BJ (cell line): Measurements from ENCODE around the gene R3HDM2. TPM values are rescaled to one million over a fixed set of nuclear protein-coding genes. Genes with fewer than 3 reads are reported as not detected.
"Not testable (repeated sequence)": the region's sequence is repeated elsewhere in the genome, so short reads cannot be mapped to it uniquely, and the experiment has no call there.

Experiments
- CTCF ChIA-PET: fragments of 350-600 bp; formaldehyde crosslinking; extraction: SDS; loops from one replicate; lab custom pipeline; 2021; ENCODE audit warnings: antibody characterized with exemption, inconsistent platforms; lab: Yijun Ruan, JAX
- POLR2A ChIA-PET: fragments of 300-600 bp; sonication (Branson Sonifier 250); formaldehyde crosslinking; extraction: SDS; loops from one replicate; lab custom pipeline; 2021; ENCODE audit warnings: antibody characterized with exemption; lab: Charles Lee
- DNase-seq: peaks from one replicate; pipeline ENCODE4 v3.0.0-alpha.2; 2011; ENCODE audit warnings: low read depth
- H3K27me3 ChIP-seq: 2 replicates; pipeline ENCODE4 v1.6.0; 2011; ENCODE audit warnings: low read length; ENCODE audit not compliant: control insufficient read depth, insufficient read depth
- H3K36me3 ChIP-seq: 2 replicates; pipeline ENCODE4 v1.5.1; 2011; ENCODE audit warnings: low read length; ENCODE audit not compliant: control insufficient read depth, insufficient read depth
- H3K4me3 ChIP-seq: 2 replicates; pipeline ENCODE4 v1.5.1; 2011; ENCODE audit warnings: low read depth, mild to moderate bottlenecking, control low read depth, low read length
- polyA plus RNA-seq: library from polyadenylated mRNA; depleted of rRNA; stranded (reverse); fragments of >200 nt; gene quantifications from 2 replicates; pipeline ENCODE4 v1.2.3, GENCODE V29; 2011
- TF ChIP-seq, protein P1 (sequence below): IDR thresholded peaks from 2 replicates; pipeline ENCODE4 v1.5.1; 2011; ENCODE audit warnings: low read depth, mild to moderate bottlenecking, control low read depth, inconsistent platforms, low read length, moderate library complexity; ENCODE audit not compliant: insufficient read depth

The R3HDM2 gene
- polyA plus RNA-seq, 1 experiment: 27.4 TPM

DNA sequence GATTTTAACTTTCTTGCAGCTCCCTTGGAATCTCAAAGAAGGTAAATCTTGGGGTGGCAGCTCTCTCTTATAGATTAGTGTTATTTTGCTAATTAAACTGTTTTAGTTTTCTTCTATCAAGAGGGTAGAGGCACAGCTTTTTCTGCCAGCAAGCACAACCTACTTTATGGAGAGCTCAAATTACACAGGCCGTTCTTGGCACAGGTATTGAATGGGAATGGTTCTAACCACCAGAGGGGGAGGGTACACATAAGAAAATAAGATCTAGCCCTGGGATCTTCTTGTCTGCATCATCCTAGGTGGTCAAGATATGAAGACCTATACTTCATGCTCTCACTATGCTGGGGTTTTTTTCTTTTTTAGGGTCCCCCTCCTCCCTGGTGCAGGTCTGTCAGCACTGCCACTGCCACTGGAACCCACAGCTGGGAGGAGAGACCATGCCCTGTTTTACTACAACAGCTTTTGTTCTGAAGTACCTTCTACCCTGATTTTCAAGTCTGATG, 131.3 kb downstream of the R3HDM2 start:
- no peak overlapping the region for H3K4me3 ChIP-seq
- no peak for DNase-seq
- H3K27me3 ChIP-seq: no peaks in the 10 kb centered on the region
- H3K36me3 ChIP-seq: peaks cover 2% of the 10 kb centered on the region
- POLR2A ChIA-PET: no interaction called here
- CTCF ChIA-PET: interaction anchor here (1.2 to 18.2 kb wide), 5 partner anchors 8 to 156 kb away, joined by 3 to 411 read pairs (median 4); partner anchors contain the start of genes GLI1 and INHBE
- TF ChIP-seq, protein P1, sequence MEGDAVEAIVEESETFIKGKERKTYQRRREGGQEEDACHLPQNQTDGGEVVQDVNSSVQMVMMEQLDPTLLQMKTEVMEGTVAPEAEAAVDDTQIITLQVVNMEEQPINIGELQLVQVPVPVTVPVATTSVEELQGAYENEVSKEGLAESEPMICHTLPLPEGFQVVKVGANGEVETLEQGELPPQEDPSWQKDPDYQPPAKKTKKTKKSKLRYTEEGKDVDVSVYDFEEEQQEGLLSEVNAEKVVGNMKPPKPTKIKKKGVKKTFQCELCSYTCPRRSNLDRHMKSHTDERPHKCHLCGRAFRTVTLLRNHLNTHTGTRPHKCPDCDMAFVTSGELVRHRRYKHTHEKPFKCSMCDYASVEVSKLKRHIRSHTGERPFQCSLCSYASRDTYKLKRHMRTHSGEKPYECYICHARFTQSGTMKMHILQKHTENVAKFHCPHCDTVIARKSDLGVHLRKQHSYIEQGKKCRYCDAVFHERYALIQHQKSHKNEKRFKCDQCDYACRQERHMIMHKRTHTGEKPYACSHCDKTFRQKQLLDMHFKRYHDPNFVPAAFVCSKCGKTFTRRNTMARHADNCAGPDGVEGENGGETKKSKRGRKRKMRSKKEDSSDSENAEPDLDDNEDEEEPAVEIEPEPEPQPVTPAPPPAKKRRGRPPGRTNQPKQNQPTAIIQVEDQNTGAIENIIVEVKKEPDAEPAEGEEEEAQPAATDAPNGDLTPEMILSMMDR: no peak

DNA sequence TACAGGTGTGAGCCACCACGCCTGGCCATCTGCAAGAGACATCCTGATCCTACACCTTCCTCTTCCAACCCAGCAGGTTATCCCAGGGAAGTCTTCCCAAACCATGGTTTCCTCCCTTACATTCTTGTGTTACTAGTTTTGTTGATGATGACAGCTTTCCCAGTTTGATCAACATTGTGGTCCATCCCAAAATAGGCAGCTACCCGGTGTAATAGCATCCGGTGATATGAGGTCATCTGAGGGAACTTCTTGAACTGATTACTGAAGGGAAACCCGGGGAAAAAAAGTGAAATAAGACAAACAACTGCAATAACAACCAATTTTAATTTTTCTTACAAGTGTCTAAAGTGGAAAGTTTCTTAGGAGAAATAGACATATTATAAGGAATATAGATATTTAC, 134.6 kb downstream of the R3HDM2 start:
- H3K4me3 ChIP-seq: no peak overlapping the region
- H3K36me3 ChIP-seq: peaks cover 5% of the 10 kb centered on the region
- DNase-seq: no peak
- no peaks in the 10 kb centered on the region for H3K27me3 ChIP-seq
- POLR2A ChIA-PET: no interaction called here
- TF ChIP-seq, protein P1: no peak
- CTCF ChIA-PET: interaction anchor here (0.6 to 0.7 kb wide), 2 partner anchors 35 to 40 kb away, joined by 3 to 4 read pairs; no protein-coding TSS in a partner anchor

DNA sequence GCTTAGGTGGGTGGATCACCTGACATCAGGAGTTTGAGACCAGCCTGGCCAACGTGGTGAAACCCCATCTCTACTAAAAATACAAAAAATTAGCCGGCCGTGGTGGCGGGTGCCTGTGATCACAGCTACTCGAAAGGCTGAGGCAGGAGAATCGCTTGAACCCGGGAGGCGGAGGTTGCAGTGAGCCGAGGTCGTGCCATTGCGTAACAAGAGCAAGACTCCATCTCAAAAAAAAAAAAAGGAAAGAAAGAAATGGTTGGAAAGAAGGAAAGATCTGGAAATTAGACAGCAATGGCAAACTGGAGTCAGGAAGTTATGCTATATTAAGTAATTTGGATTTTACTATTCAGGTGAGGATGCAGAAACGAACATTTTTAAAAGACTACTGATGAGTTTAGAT, 148.8 kb downstream of the R3HDM2 start:
- POLR2A ChIA-PET, H3K27me3 ChIP-seq, DNase-seq, H3K36me3 ChIP-seq, H3K4me3 ChIP-seq: not testable (repeated sequence)
- CTCF ChIA-PET: interaction anchor here (0.6 to 1.1 kb wide), 2 partner anchors 11 to 171 kb away, joined by 3 to 4 read pairs; no protein-coding TSS in a partner anchor

DNA sequence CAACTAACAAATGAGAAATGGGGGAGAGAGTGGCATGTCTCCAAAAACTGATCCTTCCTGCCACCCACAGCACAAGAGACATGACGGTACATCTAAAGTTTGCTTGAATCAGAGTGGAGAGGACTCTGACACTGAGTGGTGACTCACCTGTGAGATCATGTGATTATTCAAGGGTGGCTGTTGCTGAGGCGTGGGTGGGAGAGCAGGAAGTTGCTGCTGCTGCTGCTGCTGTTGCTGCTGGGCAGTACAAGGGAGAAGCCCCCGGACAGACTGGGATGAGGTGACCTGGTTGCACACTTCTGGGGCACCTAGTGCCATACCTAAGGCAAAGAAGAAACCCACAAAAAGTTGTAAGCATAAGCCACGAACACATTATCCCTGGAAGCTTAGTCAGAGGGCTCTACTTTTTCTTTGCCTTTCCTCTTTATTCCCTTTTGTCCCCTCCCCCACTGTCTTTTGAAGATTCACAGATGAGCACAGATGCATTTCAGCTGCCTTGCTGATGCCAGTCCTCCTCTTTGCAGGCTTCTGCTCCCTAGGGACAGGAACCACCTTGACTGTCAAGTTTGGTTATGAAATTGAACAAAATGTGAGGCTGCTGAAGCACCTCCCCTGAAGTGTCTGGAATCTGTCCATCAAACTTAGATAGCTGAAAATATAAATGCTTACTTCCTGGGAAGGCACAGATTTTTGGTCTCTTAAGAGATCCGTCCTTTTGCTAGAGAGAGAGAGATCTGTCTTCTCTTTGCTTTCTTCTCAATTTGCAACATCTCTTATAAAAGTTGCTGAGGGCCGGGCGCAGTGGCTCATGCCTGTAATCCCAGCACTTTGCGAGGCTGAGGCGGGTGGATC, 150.4 kb downstream of the R3HDM2 start:
- no peak overlapping the region for H3K4me3 ChIP-seq
- no peaks in the 10 kb centered on the region for H3K27me3 ChIP-seq
- TF ChIP-seq, protein P1: no peak
- ChIA-PET POLR2A (interaction anchor here (0.5 kb wide), 1 partner anchor 16 kb away, joined by 3 read pairs; no protein-coding TSS in a partner anchor), CTCF (interaction anchor here (0.8 to 1.3 kb wide), 3 partner anchors 8 to 172 kb away, joined by 3 to 5 read pairs (median 3); no protein-coding TSS in a partner anchor)
- H3K36me3 ChIP-seq: peaks cover 7% of the 10 kb centered on the region
- DNase-seq: peak; percentile 73

DNA sequence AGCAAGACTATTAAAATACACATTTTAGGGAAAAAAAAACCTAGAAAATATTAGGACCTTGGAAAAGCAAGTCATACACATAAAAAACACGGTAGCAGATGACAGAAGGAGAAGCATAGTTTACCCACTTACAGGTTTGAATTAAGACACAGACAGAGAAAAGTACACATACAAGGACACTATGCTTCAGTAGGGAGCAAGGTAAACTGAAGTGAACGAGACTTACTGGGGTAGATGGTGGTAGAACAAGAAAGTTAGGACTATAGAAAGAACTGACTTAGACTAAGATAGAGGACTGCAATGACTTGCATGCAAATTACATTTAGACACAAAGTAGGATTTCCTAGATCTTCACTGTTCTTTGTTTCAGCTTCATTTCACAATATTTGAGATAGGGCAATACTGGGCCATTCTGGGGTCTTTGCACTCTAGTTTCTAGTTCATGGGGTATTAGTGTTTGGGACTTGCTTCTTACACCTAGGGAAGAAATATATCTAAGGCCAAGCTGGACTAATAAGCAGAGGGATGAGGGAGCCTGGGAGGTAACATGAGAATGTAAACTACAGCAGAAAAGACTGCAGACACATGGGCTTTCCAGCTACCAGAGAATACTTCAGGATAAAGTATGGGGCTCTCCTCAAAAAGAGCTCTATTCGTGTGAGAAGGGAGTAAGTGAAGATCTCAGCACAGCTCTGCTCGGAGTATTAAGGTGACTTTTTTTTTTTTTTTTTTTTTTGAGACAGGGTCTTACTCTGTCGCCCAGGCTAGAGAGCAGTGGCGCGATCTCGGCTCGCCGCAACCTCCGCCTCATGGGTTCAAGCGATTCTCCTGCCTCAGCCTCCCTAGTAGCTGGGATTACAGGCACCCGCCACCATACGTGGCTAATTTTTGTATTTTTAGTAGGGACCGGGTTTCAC, 152.1 kb downstream of the R3HDM2 start:
- POLR2A ChIA-PET: no interaction called here
- no peak overlapping the region for H3K4me3 ChIP-seq
- CTCF ChIA-PET: interaction anchor here (0.7 to 3.6 kb wide), 6 partner anchors 9 to 179 kb away, joined by 3 to 23 read pairs (median 4); no protein-coding TSS in a partner anchor
- DNase-seq: no peak
- peaks cover 6% of the 10 kb centered on the region for H3K36me3 ChIP-seq
- TF ChIP-seq, protein P1: no peak
- no peaks in the 10 kb centered on the region for H3K27me3 ChIP-seq
